Measurements from ENCODE around the gene SLC17A5.
"Not testable (repeated sequence)": the region's sequence is repeated elsewhere in the genome, so short reads cannot be mapped to it uniquely, and the experiment has no call there.

SLC17A5 gene

DNA sequence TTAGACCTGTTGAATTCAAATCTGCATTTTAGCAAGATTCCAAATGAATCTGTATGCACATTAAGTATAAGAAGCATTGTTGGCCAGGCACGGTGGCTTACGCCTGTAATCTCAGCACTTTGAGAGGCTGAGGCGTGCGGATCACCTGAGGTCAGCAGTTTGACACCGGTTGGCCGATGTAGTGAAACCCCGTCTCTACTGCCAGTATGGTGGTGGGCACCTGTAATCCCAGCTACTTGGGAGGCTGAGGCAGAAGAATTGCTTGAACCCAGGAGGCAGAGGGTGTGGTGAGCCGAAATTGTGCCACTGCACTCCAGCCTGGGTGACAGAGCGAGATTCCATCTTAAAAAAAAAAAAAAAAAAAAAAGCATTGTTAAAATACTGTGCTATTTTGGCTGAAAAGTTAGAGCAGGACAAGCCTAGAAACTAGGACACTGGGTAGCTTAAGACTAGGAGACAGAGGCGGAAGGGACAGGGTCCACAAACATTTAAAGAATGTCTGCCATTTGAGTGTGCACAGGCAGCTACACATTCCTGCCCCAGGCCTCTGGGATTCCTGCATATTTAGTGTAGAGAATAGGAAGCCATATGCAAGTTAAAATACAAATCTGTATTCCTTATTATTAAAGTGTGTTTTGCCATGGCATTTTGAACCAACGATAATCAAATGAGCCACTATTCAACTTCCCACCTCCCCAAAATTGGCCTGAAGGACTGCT, 87.9 kb downstream of the SLC17A5 start:
- H3K4me3 ChIP-seq (ENCODE audit: low read depth, low read length): no peak overlapping the region
- DNase-seq: no peak
- no peaks in the 10 kb centered on the region for H3K27me3 ChIP-seq
- H3K4me1 ChIP-seq: no peaks in the 10 kb centered on the region
- TF ChIP-seq, protein P1, sequence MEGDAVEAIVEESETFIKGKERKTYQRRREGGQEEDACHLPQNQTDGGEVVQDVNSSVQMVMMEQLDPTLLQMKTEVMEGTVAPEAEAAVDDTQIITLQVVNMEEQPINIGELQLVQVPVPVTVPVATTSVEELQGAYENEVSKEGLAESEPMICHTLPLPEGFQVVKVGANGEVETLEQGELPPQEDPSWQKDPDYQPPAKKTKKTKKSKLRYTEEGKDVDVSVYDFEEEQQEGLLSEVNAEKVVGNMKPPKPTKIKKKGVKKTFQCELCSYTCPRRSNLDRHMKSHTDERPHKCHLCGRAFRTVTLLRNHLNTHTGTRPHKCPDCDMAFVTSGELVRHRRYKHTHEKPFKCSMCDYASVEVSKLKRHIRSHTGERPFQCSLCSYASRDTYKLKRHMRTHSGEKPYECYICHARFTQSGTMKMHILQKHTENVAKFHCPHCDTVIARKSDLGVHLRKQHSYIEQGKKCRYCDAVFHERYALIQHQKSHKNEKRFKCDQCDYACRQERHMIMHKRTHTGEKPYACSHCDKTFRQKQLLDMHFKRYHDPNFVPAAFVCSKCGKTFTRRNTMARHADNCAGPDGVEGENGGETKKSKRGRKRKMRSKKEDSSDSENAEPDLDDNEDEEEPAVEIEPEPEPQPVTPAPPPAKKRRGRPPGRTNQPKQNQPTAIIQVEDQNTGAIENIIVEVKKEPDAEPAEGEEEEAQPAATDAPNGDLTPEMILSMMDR (IDR thresholded peaks at IDR 0.05; ENCODE audit: low read depth, low read length): no peak
- H3K9me3 ChIP-seq: no peaks in the 10 kb centered on the region
- H3K36me3 ChIP-seq: no peaks in the 10 kb centered on the region

DNA sequence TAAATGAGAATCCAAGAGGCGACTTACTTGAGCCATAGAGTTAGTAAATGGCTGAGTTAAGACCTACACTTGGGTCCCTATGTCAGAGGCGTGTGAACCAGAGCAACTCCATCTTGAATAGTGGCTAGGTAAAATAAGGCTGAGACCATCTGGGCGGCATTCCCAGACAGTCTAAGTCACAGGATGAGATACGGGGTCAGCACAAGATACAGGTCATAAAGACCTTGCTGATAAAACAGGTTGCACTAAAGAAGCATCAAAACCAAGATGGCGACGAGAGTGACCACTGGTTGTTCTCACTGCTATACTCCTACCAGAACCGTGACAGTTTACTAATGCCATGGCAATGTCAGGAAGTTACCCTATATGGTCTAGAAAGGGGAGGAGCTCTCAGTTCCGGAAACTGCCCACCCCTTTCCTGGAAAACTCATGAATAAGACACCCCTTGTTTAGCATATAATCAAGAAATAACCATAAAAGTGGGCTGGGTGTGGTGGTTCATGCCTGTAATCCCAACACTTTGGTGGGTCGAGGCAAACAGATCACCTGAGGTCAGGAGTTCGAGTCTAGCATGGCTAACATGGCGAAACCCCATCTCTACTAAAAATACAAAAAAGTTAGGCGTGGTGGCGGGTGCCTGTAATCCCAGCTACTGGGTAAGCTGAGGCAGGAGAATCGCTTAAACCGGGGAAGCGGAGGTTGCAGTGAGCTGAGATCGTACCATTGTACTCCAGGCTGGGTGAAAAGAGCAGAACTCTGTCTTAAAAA, 89.0 kb downstream of the SLC17A5 start:
- Histone ChIP-seq H3K4me3 (ENCODE audit: low read depth, low read length) (no peak overlapping the region), H3K27me3 (no peaks in the 10 kb centered on the region), H3K4me1 (no peaks in the 10 kb centered on the region), H3K9me3 (no peaks in the 10 kb centered on the region), H3K36me3 (no peaks in the 10 kb centered on the region)
- no peak for DNase-seq
- TF ChIP-seq, protein P1 (IDR thresholded peaks at IDR 0.05; ENCODE audit: low read depth, low read length): no peak

- Histone ChIP-seq H3K9me3 (no peaks in the 10 kb centered on the region), H3K4me3 (ENCODE audit: low read depth, low read length) (no peak overlapping the region), H3K36me3 (no peaks in the 10 kb centered on the region), H3K27me3 (no peaks in the 10 kb centered on the region), H3K4me1 (no peaks in the 10 kb centered on the region)
- DNase-seq: no peak
- TF ChIP-seq, protein P1 (IDR thresholded peaks at IDR 0.05; ENCODE audit: low read depth, low read length): no peak
These were observed 91.2 kb downstream of the SLC17A5 start for GRCh38 chr6:73562558-73562957.

GRCh38 chr6:73560853-73561407, 92.9 kb downstream of the SLC17A5 start:
- no peaks in the 10 kb centered on the region for H3K36me3 ChIP-seq
- H3K4me1 ChIP-seq: no peaks in the 10 kb centered on the region
- no peaks in the 10 kb centered on the region for H3K27me3 ChIP-seq
- TF ChIP-seq, protein P1 (IDR thresholded peaks at IDR 0.05; ENCODE audit: low read depth, low read length): no peak
- H3K9me3 ChIP-seq: no peaks in the 10 kb centered on the region
- no peak overlapping the region for H3K4me3 ChIP-seq (ENCODE audit: low read depth, low read length)
- no peak for DNase-seq

DNA sequence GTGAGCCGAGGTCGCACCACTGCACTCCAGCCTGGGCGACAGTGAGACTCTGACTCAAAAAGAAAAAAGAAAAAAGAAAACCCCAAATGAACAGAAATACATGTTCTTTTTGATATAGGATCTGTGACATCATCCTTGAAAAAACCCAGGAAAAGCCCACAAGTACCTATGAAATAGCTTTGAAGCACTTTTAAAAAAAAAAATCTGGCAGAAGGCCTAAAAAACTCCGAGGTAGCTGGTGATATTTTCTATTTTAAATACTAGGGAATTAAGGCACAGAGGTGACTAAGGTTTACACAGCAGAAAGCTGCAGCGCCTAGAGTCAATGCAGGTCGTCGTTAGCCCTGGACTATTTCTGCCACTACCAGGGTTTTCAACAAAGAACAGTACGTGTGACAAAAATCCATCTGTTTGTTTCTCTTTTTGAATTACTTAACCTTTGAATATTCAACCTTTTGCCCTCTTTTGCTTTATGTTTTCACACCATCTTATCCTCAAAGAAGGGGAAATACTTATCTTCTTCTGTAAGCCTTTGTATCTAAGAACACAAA, 93.5 kb downstream of the SLC17A5 start:
- no peak for DNase-seq
- H3K4me1 ChIP-seq: no peaks in the 10 kb centered on the region
- no peak overlapping the region for H3K4me3 ChIP-seq (ENCODE audit: low read depth, low read length)
- no peaks in the 10 kb centered on the region for H3K27me3 ChIP-seq
- TF ChIP-seq, protein P1 (IDR thresholded peaks at IDR 0.05; ENCODE audit: low read depth, low read length): no peak
- H3K9me3 ChIP-seq: no peaks in the 10 kb centered on the region
- H3K36me3 ChIP-seq: no peaks in the 10 kb centered on the region

- DNase-seq; H3K36me3 ChIP-seq; H3K9me3 ChIP-seq; H3K4me3 ChIP-seq (ENCODE audit: low read depth, low read length); H3K4me1 ChIP-seq; H3K27me3 ChIP-seq: not testable (repeated sequence)
These were observed 94.4 kb downstream of the SLC17A5 start for GRCh38 chr6:73559399-73559794.
